AG08395 (cell line): Measurements from ENCODE around the gene GH1.
A peak's percentile ranks its signal among the peaks of the same experiment; 100 is the strongest.
"Not testable (repeated sequence)": the region's sequence is repeated elsewhere in the genome, so short reads cannot be mapped to it uniquely, and the experiment has no call there.

Experiments
- DNase-seq: peaks from one replicate; pipeline ENCODE4 v3.0.0; 2012; ENCODE audit warnings: mixed read lengths, low spot score

GH1 gene

DNA sequence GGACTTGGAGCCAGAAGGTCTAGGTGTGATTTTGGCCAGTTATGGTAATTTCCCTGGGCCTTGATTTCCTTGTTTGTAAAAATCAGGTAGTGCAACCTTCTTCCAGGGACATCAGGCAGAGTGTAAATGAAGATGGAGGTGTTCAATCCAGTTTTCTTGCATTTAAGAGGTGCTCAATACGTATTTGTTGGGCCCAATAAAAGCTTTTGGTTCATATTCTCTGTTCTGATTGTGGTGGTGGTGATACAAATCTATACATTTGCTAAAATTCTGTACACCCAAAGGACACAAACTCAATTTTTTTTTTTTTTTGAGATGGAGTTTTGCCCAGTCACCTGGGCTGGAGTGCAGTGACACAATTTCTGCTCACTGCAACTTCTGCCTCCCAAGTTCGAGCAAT lies 7.5 kb upstream of the GH1 start:
- no peak for DNase-seq

GRCh38 chr17:63925615-63926014 lies 7.0 kb upstream of the GH1 start:
- no peak for DNase-seq

- not testable (repeated sequence) for DNase-seq
These were observed 3.8 kb upstream of the GH1 start for GRCh38 chr17:63922402-63922801.

GRCh38 chr17:63920779-63921178 lies 2.1 kb upstream of the GH1 start:
- DNase-seq: not testable (repeated sequence)

- DNase-seq: not testable (repeated sequence)
These were observed 1.4 kb upstream of the GH1 start for GRCh38 chr17:63920050-63920449.

GRCh38 chr17:63919311-63919723 lies 678 bp upstream of the GH1 start:
- peak; percentile 85 for DNase-seq

GRCh38 chr17:63918305-63918704 lies 334 bp downstream of the GH1 start:
- peak; percentile 5 for DNase-seq

GRCh38 chr17:63917646-63918045 lies 993 bp downstream of the GH1 start:
- DNase-seq: no peak

DNA sequence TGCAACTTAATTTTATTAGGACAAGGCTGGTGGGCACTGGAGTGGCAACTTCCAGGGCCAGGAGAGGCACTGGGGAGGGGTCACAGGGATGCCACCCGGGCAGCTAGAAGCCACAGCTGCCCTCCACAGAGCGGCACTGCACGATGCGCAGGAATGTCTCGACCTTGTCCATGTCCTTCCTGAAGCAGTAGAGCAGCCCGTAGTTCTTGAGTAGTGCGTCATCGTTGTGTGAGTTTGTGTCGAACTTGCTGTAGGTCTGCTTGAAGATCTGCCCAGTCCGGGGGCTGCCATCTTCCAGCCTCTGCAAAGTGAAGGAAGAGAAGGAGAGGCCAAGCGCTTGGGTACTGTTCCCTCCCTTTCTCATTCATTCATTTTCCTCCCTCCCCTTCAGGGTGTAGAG lies 1.4 kb downstream of the GH1 start:
- not testable (repeated sequence) for DNase-seq

DNA sequence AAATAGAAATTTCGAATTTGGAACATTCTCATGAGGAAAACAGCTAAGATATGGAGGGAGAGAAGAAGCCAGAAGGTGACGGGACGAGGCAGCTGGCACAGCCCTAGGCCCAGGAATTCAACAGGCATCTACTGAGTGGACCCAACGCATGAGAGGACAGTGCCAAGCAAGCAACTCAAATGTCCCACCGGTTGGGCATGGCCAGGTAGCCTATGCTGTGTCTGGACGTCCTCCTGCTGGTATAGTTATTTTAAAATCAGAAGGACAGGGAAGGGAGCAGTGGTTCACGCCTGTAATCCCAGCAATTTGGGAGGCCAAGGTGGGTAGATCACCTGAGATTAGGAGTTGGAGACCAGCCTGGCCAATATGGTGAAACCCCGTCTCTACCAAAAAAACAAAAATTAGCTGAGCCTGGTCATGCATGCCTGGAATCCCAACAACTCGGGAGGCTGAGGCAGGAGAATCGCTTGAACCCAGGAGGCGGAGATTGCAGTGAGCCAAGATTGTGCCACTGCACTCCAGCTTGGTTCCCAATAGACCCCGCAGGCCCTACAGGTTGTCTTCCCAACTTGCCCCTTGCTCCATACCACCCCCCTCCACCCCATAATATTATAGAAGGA lies 2.0 kb downstream of the GH1 start:
- no peak for DNase-seq

DNA sequence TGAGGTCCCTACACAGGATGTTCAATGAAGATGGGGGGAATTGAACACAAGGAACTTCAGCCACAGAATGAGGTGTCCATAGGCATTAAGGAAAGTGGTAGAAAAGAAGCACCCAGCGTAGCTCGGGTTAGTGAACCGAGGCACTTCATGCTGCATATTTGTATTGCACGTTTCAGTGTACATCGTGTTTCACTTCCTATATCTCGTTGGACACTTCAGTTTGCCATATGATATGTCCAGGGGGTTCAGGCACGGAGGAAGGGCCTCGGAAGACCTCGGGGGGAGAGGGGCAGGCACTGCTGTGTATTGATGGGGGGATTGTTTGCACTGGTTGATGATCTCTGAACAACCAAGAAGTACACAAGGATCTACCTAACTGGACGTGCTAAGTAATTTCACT lies 2.9 kb downstream of the GH1 start:
- not testable (repeated sequence) for DNase-seq

DNA sequence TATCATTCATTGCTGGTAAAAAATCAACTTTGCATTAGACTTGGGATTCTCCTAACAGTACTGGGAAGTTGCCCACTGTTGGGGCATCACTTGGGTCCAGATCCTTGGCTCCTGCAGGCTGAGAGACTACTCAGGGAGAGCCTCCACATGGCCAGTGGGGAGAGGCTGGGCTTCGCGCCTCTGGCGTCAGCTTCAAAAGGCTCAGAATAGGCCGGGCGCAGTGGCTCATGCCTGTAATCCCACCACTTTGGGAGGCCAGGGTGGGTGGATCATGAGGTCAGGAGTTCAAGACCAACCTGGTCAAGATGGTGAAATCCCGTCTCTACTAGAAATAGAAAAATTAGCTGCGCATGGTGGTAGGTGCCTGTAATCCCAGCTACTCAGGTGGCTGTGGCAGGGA lies 4.2 kb downstream of the GH1 start:
- no peak for DNase-seq

DNA sequence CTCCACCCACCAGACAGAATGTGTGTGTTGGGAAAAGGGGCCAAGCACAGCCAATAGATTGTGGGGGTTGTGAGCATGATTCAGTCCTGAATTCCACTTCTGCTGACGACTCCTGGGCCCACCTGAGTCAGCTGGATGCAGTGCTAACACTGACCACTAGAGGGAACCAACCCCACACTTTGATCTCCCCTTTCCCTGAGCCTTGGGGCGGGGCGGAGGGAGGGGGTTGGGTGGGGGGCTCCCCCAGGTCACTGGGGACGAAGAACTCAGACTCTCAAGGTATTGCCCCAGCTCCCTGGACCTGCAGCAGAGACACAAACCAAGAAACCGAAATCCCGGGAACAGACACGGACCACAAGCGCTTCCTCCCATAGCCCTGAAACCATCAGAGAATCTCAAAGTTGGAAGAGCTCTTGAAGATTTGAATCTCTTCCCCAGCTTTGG lies 7.0 kb downstream of the GH1 start:
- peak; percentile 61 for DNase-seq

GRCh38 chr17:63911041-63911635 lies 7.5 kb downstream of the GH1 start, which contains the start of gene CSHL1:
TSS of gene CSHL1 (minus strand) at chr17:63911258. CDS start at chr17:63911196, 62 bp downstream.
- DNase-seq: no peak

DNA sequence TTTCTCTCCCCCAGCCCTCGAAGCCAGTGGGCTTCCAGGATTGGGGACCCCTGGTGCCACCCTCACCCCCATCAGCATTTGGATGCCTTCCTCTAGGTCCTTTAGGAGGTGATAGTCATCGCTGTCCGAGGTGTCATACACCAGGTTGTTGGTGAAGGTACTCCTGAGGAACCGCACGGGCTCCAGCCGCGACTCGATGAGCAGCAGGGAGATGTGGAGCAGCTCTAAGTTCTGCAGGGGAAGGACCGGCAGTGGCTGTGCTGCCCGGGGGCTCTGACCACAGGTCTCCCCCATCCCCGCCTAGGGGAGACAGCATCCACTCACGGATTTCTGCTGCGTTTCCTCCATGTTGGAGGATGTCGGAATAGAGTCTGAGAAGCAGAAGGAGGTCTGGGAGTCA lies 8.5 kb downstream of the GH1 start:
- DNase-seq: no peak

DNA sequence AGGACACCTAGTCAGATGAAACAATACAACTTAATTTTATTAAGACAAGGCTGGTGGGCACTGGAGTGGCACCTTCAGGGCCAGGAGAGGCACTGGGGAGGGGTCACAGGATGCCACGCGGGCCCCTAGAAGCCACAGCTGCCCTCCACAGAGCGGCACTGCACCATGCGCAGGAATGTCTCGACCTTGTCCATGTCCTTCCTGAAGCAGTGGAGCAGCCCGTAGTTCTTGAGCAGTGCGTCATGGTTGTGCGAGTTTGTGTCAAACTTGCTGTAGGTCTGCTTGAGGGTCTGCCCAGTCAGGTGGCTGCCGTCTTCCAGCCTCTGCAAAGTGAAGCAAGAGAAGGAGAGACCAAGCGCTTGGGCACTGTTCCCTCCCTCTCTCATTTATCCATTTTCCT lies 9.1 kb downstream of the GH1 start:
- not testable (repeated sequence) for DNase-seq

GRCh38 chr17:63907161-63907778 lies 11.4 kb downstream of the GH1 start:
- not testable (repeated sequence) for DNase-seq

- DNase-seq: not testable (repeated sequence)
These were observed 13.8 kb downstream of the GH1 start for GRCh38 chr17:63904796-63905195.

DNA sequence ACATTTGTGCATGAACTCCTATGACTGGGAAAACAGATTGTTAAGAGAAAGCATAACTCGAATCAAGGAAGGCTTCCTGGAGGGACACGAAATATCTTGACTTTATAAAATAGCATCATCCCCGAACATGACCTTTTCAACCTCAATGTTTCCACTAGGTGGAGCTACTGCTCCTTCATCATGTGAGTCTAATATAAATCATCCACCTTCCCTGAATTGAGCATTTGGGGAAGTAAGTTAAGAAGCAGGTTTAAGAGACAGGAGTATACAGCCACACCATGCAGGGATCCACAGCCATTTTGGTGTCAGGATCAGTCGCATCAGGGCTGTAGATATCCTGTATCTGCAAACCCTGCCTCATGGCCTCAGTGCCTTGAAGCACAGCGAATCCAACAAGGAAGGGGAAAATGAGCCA lies 14.8 kb downstream of the GH1 start:
- DNase-seq: not testable (repeated sequence)

DNA sequence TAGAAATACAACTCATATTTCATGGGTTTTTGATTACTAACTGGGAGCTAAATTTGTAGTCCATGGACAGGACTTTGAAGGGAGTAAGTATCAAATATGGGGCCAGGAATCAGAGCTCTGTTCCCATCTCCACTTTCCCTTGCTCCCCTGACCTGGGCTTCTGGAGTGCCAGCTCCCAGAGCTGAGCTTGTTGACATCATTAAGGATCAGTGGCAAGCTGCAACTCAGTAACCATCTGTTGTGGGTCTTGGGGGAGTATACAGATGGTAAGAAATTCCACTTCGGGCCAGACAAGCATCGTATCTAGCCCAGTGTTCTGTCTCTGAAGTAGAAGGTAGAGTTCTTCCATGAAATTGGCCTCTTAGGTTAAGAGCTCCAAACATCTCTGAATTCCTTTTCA lies 16.7 kb downstream of the GH1 start:
- DNase-seq: not testable (repeated sequence)

GRCh38 chr17:63898899-63899798 lies 19.5 kb downstream of the GH1 start:
- not testable (repeated sequence) for DNase-seq
